OCI-M2 (cell line): ENCODE measurements around the gene RRAS2.
"Not testable (repeated sequence)": the region's sequence is repeated elsewhere in the genome, so short reads cannot be mapped to it uniquely, and the experiment has no call there.

Experiments
- DNase-seq: peaks from one replicate; lab custom pipeline; 2025; ENCODE audit not compliant: unreplicated experiment; lab: John Stamatoyannopoulos, UW

RRAS2 gene

GRCh38 chr11:14358729-14359439 is at the start of gene RRAS2:
Gene RRAS2 (minus strand): TSS chr11:14359183. CDS start chr11:14358870, 313 bp downstream.
- DNase-seq = no peak

- no peak for DNase-seq
Measured at GRCh38 chr11:14408612-14409011, 49.6 kb upstream of the RRAS2 start.

GRCh38 chr11:14406116-14406515 is 47.1 kb upstream of the RRAS2 start:
- DNase-seq = not testable (repeated sequence)

GRCh38 chr11:14403528-14403927 is 44.5 kb upstream of the RRAS2 start:
- not testable (repeated sequence) for DNase-seq

- DNase-seq = no peak
Measured at GRCh38 chr11:14399087-14399486, 40.1 kb upstream of the RRAS2 start.

GRCh38 chr11:14396273-14396672 is 37.3 kb upstream of the RRAS2 start:
- DNase-seq = no peak

- no peak for DNase-seq
Measured at GRCh38 chr11:14393889-14394288, 34.9 kb upstream of the RRAS2 start.

GRCh38 chr11:14393129-14393528 is 34.1 kb upstream of the RRAS2 start:
- DNase-seq = no peak

GRCh38 chr11:14390669-14391068 is 31.7 kb upstream of the RRAS2 start:
- no peak for DNase-seq

GRCh38 chr11:14388352-14388751 is 29.4 kb upstream of the RRAS2 start:
- no peak for DNase-seq

GRCh38 chr11:14386895-14387480 is 28.0 kb upstream of the RRAS2 start:
- no peak for DNase-seq

GRCh38 chr11:14386081-14386480 is 27.1 kb upstream of the RRAS2 start:
- DNase-seq = no peak

GRCh38 chr11:14384338-14384737 is 25.4 kb upstream of the RRAS2 start:
- DNase-seq = no peak

- DNase-seq = no peak
Measured at GRCh38 chr11:14381968-14382367, 23.0 kb upstream of the RRAS2 start.

GRCh38 chr11:14380947-14381561 is 22.1 kb upstream of the RRAS2 start:
- DNase-seq = no peak

GRCh38 chr11:14380125-14380936 is 21.3 kb upstream of the RRAS2 start:
- no peak for DNase-seq

GRCh38 chr11:14378171-14378570 is 19.2 kb upstream of the RRAS2 start:
- DNase-seq = no peak

GRCh38 chr11:14376920-14377319 is 17.9 kb upstream of the RRAS2 start:
- DNase-seq = no peak

- DNase-seq = no peak
Measured at GRCh38 chr11:14374922-14375830, 16.2 kb upstream of the RRAS2 start.

- DNase-seq = no peak
Measured at GRCh38 chr11:14373941-14374646, 15.1 kb upstream of the RRAS2 start.
